ENCODE measurements around the gene CECR2.

Gene CECR2

DNA sequence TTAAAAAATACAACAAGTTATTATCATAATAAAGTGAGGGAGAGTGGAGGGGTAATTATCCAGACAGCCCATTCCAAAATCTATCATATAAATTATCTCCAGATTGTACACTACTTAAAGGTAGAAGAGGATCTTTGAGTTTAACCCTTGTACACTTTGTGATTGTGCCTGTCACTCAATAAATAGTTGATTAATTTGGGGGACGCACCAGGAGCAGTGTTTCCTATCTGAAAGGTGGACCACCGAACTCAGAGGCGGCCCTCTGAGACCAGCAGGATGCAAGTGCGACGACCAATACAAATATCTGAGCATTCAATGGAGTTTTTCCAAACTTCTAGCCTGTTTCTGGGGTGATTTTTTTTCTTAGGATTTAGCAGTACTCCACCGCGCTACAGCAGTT, 1.1 kb upstream of the CECR2 start:
- DNase-seq (ENCODE audit: low read depth in 2 of 2), result no peak

- DNase-seq (ENCODE audit: low read depth in 2 of 2), result no peak
Measured at GRCh38 chr22:17368554-17369438, 464 bp upstream of the CECR2 start.

GRCh38 chr22:17370026-17370765, 936 bp downstream of the CECR2 start:
- DNase-seq (ENCODE audit: low read depth in 2 of 2), result no peak

DNA sequence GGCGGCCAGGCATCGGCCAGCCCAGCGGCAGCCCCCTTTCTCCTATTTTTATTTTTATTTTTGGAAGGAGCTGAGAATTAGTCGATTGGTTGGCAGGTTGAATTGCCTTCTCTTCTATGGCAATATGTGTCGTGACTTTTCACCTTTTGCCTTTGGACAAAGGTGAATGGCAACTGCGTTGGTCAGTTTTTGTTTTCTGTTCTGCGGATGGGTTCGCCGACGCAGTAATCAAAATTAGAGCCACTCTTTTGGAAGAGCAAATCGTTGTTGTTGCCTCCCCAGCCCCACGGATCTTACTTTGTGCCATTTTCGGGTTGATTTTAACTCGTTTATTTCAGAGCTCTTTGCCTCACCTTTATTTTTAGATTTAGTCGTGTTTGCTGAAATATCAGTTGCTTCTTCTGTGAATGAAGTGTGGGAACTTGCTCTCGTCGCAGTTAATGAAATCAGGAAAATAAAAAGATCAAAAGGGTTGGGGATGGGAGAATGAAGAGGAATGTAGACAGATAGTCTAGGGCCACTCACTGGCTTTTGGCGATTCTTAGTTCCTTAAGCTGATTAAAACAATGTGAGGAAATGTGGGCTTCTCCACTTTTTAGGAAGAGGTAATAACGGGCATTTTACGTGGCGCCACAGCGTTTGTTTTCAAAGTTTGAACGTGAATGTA, 1.6 kb downstream of the CECR2 start:
- DNase-seq (ENCODE audit: low read depth in 2 of 2), result no peak

GRCh38 chr22:17371448-17371847, 2.2 kb downstream of the CECR2 start:
- no peak for DNase-seq (ENCODE audit: low read depth in 2 of 2)

DNA sequence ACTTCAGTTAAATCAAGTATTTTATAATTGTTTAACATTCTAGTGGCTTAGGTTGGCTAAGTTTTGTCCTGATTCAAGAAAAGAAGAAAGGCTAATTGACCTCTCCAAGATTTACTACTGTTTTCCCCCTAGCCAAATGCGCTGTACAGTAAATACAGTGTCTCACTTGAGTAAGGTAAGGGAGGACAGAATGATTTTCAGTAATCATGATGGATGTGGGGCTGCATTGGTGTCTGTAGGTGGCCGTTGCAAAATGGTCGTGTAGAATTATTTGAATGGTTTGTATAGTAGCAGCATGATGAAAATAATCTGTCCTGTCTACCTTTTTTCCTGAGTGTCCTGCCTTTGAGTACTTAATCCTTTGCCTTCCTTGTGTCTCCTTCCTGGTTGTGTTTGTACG, 4.6 kb downstream of the CECR2 start:
- no peak for DNase-seq (ENCODE audit: low read depth in 2 of 2)

DNA sequence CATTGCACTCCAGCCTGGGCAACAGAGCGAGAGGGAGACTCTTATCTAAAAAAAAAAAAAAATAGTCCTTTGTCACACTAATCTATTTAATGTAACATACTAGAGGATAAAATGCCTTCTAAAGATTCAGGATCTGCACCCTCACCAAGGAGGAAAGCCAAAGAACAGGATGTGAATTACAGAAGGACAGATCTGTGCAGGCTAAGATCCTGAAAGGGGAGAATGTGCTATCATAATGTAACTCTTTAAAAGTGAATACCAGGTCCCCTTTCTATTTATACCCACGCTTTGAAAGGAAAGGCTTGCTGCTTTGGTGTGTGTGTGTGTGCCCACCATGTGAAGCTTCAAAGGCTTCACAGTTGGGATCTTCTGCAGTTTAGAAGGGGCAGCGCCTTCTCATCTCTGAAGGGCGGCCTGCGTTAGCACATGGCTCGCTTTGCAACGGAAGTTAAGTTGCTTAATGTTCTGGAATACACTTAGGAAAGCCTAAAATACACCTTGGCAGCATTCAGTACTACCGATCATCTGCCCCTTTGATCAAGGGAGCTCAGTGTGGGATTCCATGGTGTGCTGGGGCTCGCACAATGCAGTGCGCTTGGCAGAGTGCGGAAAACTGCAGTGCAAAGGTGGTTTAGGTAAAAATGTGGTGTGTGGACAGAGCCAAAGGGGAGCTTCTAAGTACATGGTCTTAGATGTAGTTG, 6.8 kb downstream of the CECR2 start:
- no peak for DNase-seq (ENCODE audit: low read depth in 2 of 2)

- no peak for DNase-seq (ENCODE audit: low read depth in 2 of 2)
Measured at GRCh38 chr22:17376950-17377349, 7.7 kb downstream of the CECR2 start.

DNA sequence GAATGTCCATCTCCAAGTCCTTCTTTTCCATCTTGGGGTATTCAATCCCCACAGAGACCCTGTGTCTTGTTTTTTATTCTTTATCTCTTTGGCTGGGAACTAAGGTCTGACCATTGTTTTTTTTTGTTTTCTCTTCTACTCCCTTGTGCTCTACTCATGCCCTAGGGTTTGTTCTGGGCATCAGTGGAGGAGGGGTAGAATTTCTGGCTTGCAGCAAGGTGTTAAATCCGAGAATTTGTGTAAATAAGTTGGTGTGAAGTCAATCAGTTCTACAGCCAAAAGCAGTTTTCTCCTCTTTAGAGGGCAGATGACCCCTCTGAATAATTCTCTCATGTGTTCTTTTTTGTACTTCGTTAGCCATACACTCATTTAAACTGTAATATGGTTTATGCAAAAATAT, 10.7 kb downstream of the CECR2 start:
- DNase-seq (ENCODE audit: low read depth in 2 of 2), result no peak

DNA sequence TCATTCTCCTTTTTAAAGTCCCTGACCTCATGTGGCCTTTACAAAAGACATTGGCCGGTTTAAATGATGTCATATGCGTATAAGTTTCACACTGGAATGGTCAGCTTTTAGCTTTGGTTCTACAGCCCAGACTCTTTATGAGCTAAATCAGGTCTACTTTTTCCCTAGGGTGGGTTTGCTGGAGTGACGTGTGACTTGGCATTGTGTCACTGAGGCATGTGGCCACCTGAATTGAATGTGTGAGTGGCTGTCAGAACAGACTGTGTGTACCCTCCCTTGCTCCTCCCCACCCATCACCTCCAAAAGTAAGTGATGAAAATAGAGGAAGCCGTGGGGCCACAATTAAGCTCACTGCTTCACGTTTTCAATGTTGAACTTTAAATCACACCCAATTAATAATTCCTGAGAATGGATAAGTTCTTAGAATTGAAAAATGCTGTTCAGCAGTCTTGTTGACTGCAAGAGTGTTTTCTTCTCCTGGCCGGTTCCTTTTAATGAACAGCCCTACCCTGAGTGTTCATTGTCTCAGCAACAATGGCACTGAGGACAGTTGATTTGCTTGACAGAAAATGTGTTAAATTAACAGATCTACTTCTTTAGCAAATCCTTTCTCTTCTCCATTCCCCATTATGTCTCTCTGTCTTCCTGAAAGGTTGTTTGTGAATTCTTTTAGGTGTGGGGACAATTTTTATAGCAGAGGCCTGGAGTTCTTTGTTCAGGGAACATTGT, 11.3 kb downstream of the CECR2 start:
- no peak for DNase-seq (ENCODE audit: low read depth in 2 of 2)

DNA sequence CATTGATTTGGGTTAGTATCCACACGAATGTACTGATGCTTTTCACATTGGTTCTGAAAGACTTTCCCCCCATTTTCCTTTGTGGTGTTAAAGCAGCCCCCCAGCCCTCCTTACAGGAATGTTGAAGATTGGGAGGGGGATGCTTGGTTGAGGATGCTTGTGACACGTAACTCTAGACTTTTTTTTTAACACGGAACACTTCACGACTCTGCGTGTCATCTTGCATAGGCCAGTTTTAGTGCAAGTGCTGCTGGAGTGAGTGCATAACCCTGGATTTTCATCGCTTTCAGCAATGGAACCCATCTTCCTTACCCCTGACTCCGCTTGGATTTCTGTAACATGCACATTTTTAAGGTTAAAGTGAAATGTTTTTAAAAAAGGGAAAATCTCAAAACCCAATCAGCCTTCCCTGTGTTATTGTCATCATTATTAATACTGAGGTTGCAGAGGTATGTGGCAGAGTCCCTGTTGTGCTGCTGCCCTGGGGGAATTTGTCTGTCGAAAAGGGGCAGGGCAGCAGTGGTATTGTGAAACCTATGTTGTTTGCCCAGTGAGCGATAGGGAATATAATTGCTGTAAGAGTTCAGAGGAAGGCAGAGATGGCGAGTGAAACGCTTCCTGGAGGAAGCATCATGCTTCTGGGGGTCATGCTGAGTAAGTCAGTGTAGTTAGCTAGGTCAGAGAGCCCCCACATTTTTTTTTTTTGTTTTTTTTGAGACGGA, 12.1 kb downstream of the CECR2 start:
- DNase-seq (ENCODE audit: low read depth in 2 of 2), result no peak

DNA sequence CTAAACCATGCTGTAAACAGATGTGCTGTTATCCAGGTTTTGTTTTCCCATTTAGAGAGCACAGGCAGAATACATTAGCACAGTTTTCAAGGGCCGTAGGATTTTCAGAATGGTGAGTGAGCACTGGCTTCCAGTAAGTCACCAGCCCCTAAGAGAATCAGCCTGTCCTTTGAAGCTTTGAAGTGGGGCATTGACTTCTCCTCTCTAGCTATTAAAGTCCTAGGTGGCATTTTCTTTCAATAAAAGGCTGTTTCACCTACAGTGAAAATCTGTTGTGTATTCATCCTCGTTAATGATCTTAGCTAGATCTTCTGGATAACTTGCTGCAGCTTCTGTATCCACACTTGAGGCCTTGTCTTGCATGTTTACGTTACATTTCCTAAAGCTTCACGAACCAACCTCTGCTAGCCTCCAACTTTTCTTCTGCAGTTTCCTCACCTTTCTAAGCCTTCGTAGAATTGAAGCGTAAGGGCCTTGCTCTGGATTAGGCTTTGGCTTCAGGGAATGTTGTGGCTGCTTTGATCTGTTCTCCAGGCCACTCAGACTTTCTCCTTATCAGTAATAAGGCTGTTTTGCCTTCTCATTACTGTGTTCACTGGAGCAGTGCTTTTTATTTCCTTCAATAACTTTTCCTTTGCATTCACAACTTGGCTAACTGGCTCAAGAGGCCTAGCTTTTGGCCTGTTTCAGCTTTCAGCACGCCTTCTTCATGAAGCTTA, 15.5 kb downstream of the CECR2 start:
- no peak for DNase-seq (ENCODE audit: low read depth in 2 of 2)

GRCh38 chr22:17387356-17387755, 18.1 kb downstream of the CECR2 start:
- no peak for DNase-seq (ENCODE audit: low read depth in 2 of 2)

- no peak for DNase-seq (ENCODE audit: low read depth in 2 of 2)
Measured at GRCh38 chr22:17388235-17388634, 19.0 kb downstream of the CECR2 start.

DNA sequence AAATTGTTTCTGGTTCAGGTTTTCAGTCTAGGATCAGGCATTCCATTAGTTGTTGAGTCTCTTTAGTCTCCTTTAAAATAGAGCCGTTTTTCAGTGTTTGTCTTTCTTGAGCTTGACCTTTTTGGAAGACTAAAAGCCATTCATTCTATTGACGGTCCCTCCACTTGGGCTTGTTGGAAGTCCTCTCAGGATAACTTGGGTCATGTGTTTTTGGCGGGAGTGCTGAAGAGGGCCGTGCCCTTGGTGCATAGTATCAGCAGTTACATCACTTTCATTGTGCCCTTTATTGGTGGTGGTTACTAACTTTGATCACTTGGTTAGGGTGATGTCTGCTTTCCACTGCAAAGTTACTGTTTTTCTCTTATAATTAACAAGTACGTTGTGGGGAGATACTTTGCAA, 20.8 kb downstream of the CECR2 start:
- DNase-seq (ENCODE audit: low read depth in 2 of 2), result no peak

DNA sequence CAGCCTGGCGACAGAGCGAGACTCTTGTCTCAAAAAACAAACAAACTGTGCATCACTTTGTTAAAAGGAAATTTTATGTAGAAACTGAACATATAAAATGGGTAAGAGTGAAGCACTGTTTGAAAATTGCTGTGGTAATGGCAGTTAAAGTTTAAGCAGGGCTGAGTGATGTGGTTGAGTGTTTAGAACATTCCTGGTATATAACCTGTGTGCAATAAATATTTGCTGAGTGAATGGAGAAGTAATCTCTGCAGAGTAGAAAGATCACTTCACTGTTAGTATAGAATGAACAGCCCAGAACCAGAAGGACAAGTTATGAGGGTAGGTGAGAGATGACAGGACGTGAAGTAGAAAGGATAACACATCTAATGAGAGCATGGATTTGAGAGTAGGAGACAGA, 27.3 kb downstream of the CECR2 start:
- DNase-seq (ENCODE audit: low read depth in 2 of 2), result no peak

DNA sequence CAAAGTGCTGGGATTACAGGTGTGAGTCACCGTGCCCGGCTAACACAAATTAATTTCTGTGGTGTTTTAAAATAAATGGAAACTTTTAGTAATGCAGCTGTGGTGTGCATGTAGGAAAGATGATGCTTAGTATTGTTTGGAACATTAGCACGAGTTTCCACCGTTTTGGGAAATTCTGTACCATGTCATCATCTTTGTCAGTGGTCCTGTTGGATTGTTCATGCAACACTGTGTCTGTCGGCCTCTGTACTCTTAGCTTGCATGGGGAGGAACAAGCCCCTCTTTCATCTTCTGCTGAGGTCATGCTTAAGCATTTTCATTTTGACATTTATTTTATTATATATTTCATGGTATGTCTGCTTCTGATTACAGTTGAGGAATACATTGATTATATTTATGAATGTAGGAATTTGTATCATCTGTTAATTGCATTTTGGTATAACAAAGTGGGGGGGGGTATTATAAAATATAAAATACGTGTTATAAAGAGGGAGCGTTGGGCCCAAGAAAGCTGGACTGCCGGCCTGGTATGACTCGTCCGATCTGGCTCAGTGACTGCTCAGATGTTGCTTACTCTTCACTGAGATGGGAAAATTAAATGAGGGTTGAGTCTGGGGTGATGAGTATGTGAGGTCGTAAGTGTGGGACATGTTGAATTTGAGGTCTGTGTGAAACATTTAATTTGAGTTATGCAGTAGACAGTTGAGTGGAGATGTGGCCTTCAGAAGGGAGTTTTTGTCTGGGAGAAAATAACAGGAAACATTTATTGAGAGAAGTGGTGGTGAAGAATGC, 28.7 kb downstream of the CECR2 start:
- no peak for DNase-seq (ENCODE audit: low read depth in 2 of 2)

- no peak for DNase-seq (ENCODE audit: low read depth in 2 of 2)
Measured at GRCh38 chr22:17400305-17400704, 31.0 kb downstream of the CECR2 start.

DNA sequence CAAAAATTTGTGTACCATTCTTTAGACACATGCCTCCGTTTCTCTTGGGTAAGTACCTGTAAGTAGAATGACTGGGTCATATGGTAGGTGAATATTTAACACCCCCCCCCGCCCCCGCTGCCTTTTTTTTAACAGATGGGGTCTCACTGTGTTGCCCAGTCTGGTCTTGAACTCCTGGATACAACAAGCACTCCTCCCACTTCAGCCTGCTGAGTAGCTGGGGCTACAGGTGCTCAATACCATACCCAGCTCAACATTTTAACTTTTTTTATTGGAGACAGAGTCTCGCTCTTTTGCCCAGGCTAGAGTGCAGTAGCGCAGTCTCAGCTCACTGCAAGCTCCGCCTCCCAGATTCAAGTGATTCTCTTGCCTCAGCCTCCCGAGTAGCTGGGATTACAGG, 32.5 kb downstream of the CECR2 start:
- no peak for DNase-seq (ENCODE audit: low read depth in 2 of 2)

Measured in activated CD4-positive, alpha-beta T cell treated with anti-CD3 and anti-CD28 coated beads for 24 hours (primary cell).